Gastrocnemius medialis (tissue), 4 donors: ENCODE data around the gene FANCD2. TPM values are rescaled to one million over a fixed set of nuclear protein-coding genes. Genes with fewer than 3 reads are reported as not detected.

ENCODE experiments used
- ATAC-seq, 2 donors: fragments of 150-250 bp; one replicate each; pipeline ENCODE4 v1.9.1; 2016
- DNase-seq, 2 donors: peaks; one replicate each; pipeline ENCODE4 v3.0.0-alpha.2; 2019
- H3K27ac ChIP-seq, 4 donors: fragments of 200-600 bp; sonication (generic); 1 replicate in 1 of 4; 2 replicates in 3 of 4; pipeline ENCODE4 v1.5.1; 2016 to 2018; ENCODE audit warnings: mild to moderate bottlenecking in 2 of 4, moderate library complexity in 1 of 4
- H3K27me3 ChIP-seq, 3 donors: fragments of 200-600 bp; sonication (generic) in 2 of 3; 1 replicate in 1 of 3; 2 replicates in 2 of 3; pipeline versions ENCODE4 v1.5.1 to v1.6.0; 2016 to 2019; ENCODE audit warnings: mild to moderate bottlenecking in 1 of 3, moderate library complexity in 1 of 3
- H3K36me3 ChIP-seq, 2 donors: fragments of 200-600 bp; sonication (generic) in 1 of 2; one replicate each; pipeline ENCODE4 v1.5.1; 2017 to 2018
- H3K4me1 ChIP-seq, 2 donors: fragments of 200-600 bp; sonication (generic) in 1 of 2; one replicate each; pipeline ENCODE4 v1.5.1; 2016 to 2017; ENCODE audit warnings: mild to moderate bottlenecking in 2 of 2
- H3K4me3 ChIP-seq, 4 donors: fragments of 200-600 bp; sonication (generic) in 3 of 4; 1 replicate in 1 of 4; 2 replicates in 3 of 4; pipeline ENCODE4 v1.5.1; 2016 to 2019; ENCODE audit warnings: mild to moderate bottlenecking in 2 of 4
- H3K9me3 ChIP-seq, 3 donors: fragments of 200-600 bp; sonication (generic) in 2 of 3; 1 replicate in 1 of 3; 2 replicates in 2 of 3; pipeline ENCODE4 v1.5.1; 2016 to 2019
- CTCF ChIP-seq, 5 experiments: fragments of 450-650 bp in 3 of 5; fragments of 200-600 bp in 2 of 5; sonication (generic) in 2 of 5; IDR thresholded peaks in 4 of 5; conservative IDR thresholded peaks in 1 of 5; 1 replicate in 4 of 5; 2 replicates in 1 of 5; pipeline ENCODE4 v1.5.1; 2016 to 2019; ENCODE audit warnings: antibody characterized with exemption in 5 of 5, mild to moderate bottlenecking in 3 of 5, moderate library complexity in 3 of 5
- POLR2A ChIP-seq, 2 donors: fragments of 450-650 bp; IDR thresholded peaks; one replicate each; pipeline ENCODE4 v1.6.1; 2017; ENCODE audit warnings: antibody characterized with exemption in 2 of 2, mild to moderate bottlenecking in 2 of 2, moderate library complexity in 2 of 2
- in situ Hi-C, 4 donors: fragments of 200-750 bp; cut with MboI; loops; one replicate each; pipeline versions ENCODE4 v1.15.0 to v1.8.0; 2017; ENCODE audit warnings: low sequenced_read_pairs in 4 of 4
- intact Hi-C: fragments of 100-400 bp; cut with DNase I; formaldehyde crosslinking; loops from one replicate; pipeline ENCODE4 v1.15.1; 2023; ENCODE audit warnings: low total_unique reads
- total RNA-seq, 4 donors: library from RNA; depleted of rRNA; stranded (reverse); fragments of >200 nt; gene quantifications; one replicate each; pipeline versions ENCODE4 v1.1.0 to v1.2.3, GENCODE V29; 2016

Gene FANCD2
- total RNA-seq, 4 donors from 2014 or later: 0.46 to 1.3 (median 0.58) TPM; not detected in 1

- TF ChIP-seq POLR2A (IDR thresholded peaks at IDR 0.05) (peak; percentile 76 to 85), CTCF (IDR thresholded peaks at IDR 0.05 in 4 of 5, conservative IDR thresholded peaks at IDR 0.05 in 1 of 5) (peak in 2 of 5 experiments; percentile 12 to 13)
- peak within 1 kb of the TSS; percentile 79 to 97 (median 89) for H3K4me3 ChIP-seq
- intact Hi-C loops (loop anchor here (1.0 to 10.0 kb wide), 5 partner anchors 26 to 183 kb away; partner anchors contain the start of genes CRELD1, FANCD2, TATDN2 and VHL), in situ Hi-C loops (no loop called here)
- H3K9me3 ChIP-seq: no peaks in the 10 kb centered on the region
- H3K27ac ChIP-seq: peak within 1 kb of the TSS; percentile 72 to 89 (median 78)
- ATAC-seq (peak; percentile 100), DNase-seq (peak; percentile 93 to 96)
- H3K36me3 ChIP-seq: peaks cover 0 to 8% of the 10 kb centered on the region in 2 donors
- peaks cover 15 to 16% of the 10 kb centered on the region in 2 donors for H3K4me1 ChIP-seq
- H3K27me3 ChIP-seq: no peaks in the 10 kb centered on the region
These were observed 89.3 kb downstream of the FANCD2 start, which contains the start of gene BRK1 for GRCh38 chr3:10115326-10116137. TSS of gene BRK1 (plus strand) at chr3:10115675. CDS start at chr3:10115702, 27 bp downstream.

GRCh38 chr3:10116138-10116460 is 89.9 kb downstream of the FANCD2 start:
- Histone ChIP-seq H3K36me3 (peaks cover 0 to 8% of the 10 kb centered on the region in 2 donors), H3K27ac (peak overlapping the region; percentile 72 to 89 (median 78)), H3K9me3 (no peaks in the 10 kb centered on the region), H3K4me3 (peak overlapping the region; percentile 79 to 97 (median 89)), H3K27me3 (no peaks in the 10 kb centered on the region), H3K4me1 (peaks cover 15 to 16% of the 10 kb centered on the region in 2 donors)
- intact Hi-C loops (loop anchor here (1.0 to 10.0 kb wide), 2 partner anchors 90 to 109 kb away; partner anchors contain the start of gene FANCD2), in situ Hi-C loops (no loop called here)
- DNase-seq (no peak), ATAC-seq (no peak)
- TF ChIP-seq CTCF (IDR thresholded peaks at IDR 0.05 in 4 of 5, conservative IDR thresholded peaks at IDR 0.05 in 1 of 5) (no peak), POLR2A (IDR thresholded peaks at IDR 0.05) (no peak)

- in situ Hi-C loops: no loop called here
- Histone ChIP-seq H3K27me3 (no peaks in the 10 kb centered on the region), H3K36me3 (peaks cover 0 to 12% of the 10 kb centered on the region in 2 donors), H3K9me3 (no peaks in the 10 kb centered on the region), H3K4me3 (peak overlapping the region in 3 of 4 donors; percentile 79 to 92 (median 86)), H3K4me1 (peaks cover 15 to 16% of the 10 kb centered on the region in 2 donors), H3K27ac (no peak overlapping the region)
- DNase-seq (no peak), ATAC-seq (no peak)
- no peak for TF ChIP-seq POLR2A (IDR thresholded peaks at IDR 0.05)
- no peak for TF ChIP-seq CTCF (IDR thresholded peaks at IDR 0.05 in 4 of 5, conservative IDR thresholded peaks at IDR 0.05 in 1 of 5)
- intact Hi-C loops: loop anchor here (1.0 to 10.0 kb wide), 2 partner anchors 91 to 108 kb away; partner anchors contain the start of gene FANCD2
These were observed 90.7 kb downstream of the FANCD2 start for GRCh38 chr3:10116928-10117327.

GRCh38 chr3:10119376-10119775 is 93.1 kb downstream of the FANCD2 start:
- no peaks in the 10 kb centered on the region for H3K9me3 ChIP-seq
- intact Hi-C loops (loop anchor here (10.0 kb wide), 1 partner anchor 105 kb away; no protein-coding TSS in a partner anchor), in situ Hi-C loops (no loop called here)
- no peak for TF ChIP-seq POLR2A (IDR thresholded peaks at IDR 0.05)
- no peak for TF ChIP-seq CTCF (IDR thresholded peaks at IDR 0.05 in 4 of 5, conservative IDR thresholded peaks at IDR 0.05 in 1 of 5)
- H3K27ac ChIP-seq: no peak overlapping the region
- DNase-seq (no peak), ATAC-seq (no peak)
- no peaks in the 10 kb centered on the region for H3K27me3 ChIP-seq
- peaks cover 0 to 17% of the 10 kb centered on the region in 2 donors for H3K36me3 ChIP-seq
- peaks cover 15 to 16% of the 10 kb centered on the region in 2 donors for H3K4me1 ChIP-seq
- no peak overlapping the region for H3K4me3 ChIP-seq
